GM23338 (cell line): ENCODE measurements around the gene FLNA. TPM values are rescaled to one million over a fixed set of nuclear protein-coding genes. Genes with fewer than 3 reads are reported as not detected.

Experiments used
- ATAC-seq: fragments of 200-7000 bp; cut with Tn5 transposase; 3 replicates; pipeline ENCODE4 v1.9.1; 2020
- DNase-seq: peaks from one replicate; pipeline ENCODE4 v3.0.0-alpha.2; 2015; ENCODE audit warnings: low spot score
- H2AFZ ChIP-seq: fragments of 200-600 bp; sonication (generic); 2 replicates; pipeline ENCODE4 v1.8.0; 2016; ENCODE audit warnings: antibody characterized with exemption, mild to moderate bottlenecking, moderate library complexity
- H3F3A ChIP-seq: fragments of 200-600 bp; sonication (generic); replicated peaks from 2 replicates; pipeline ENCODE4 v1.8.0; 2017; ENCODE audit warnings: antibody characterized with exemption, mixed run types, low read depth
- H3K27ac ChIP-seq: fragments of 200-600 bp; sonication (generic); 2 replicates; pipeline ENCODE4 v1.6.1; 2016; ENCODE audit warnings: low read depth
- H3K27me3 ChIP-seq: fragments of 200-600 bp; sonication (generic); 2 replicates; pipeline ENCODE4 v1.8.0; 2016; ENCODE audit warnings: mild to moderate bottlenecking, mixed run types, moderate library complexity; ENCODE audit not compliant: insufficient read depth
- H3K36me3 ChIP-seq: fragments of 200-600 bp; sonication (generic); 2 replicates; pipeline ENCODE4 v1.8.0; 2016; ENCODE audit warnings: mild to moderate bottlenecking; ENCODE audit not compliant: insufficient read depth
- H3K4me1 ChIP-seq: fragments of 200-600 bp; sonication (generic); 2 replicates; pipeline ENCODE4 v1.8.0; 2016; ENCODE audit warnings: mild to moderate bottlenecking, moderate library complexity; ENCODE audit not compliant: insufficient read depth
- H3K4me2 ChIP-seq: fragments of 200-600 bp; sonication (generic); 2 replicates; pipeline ENCODE4 v1.7.1; 2017; ENCODE audit warnings: mixed run types
- H3K4me3 ChIP-seq: fragments of 200-600 bp; sonication (generic); 2 replicates; pipeline ENCODE4 v1.6.1; 2016; ENCODE audit warnings: mixed run types
- H3K79me2 ChIP-seq: fragments of 200-600 bp; sonication (generic); replicated peaks from 2 replicates; pipeline ENCODE4 v1.8.0; 2017; ENCODE audit warnings: mild to moderate bottlenecking; ENCODE audit not compliant: insufficient read depth
- H3K9me2 ChIP-seq: fragments of 200-600 bp; sonication (generic); 2 replicates; pipeline ENCODE4 v1.8.0; 2017; ENCODE audit not compliant: insufficient read depth
- H4K20me1 ChIP-seq: fragments of 200-600 bp; sonication (generic); replicated peaks from 2 replicates; pipeline ENCODE4 v1.8.0; 2017; ENCODE audit warnings: mild to moderate bottlenecking; ENCODE audit not compliant: insufficient read depth
- H3K27ac Mint-ChIP-seq: 2 replicates; pipeline ENCODE4 v1.8.0; 2020; ENCODE audit warnings: inconsistent platforms, mild to moderate bottlenecking, moderate library complexity, mixed read lengths
- H3K27me3 Mint-ChIP-seq: 3 replicates; pipeline ENCODE4 v1.8.0; 2022; ENCODE audit warnings: low read depth, mild to moderate bottlenecking, moderate library complexity, mixed read lengths, inconsistent platforms; ENCODE audit not compliant: insufficient read depth, poor library complexity
- H3K36me3 Mint-ChIP-seq: 3 replicates; pipeline ENCODE4 v1.8.0; 2021; ENCODE audit warnings: low read depth, mild to moderate bottlenecking, inconsistent platforms, moderate library complexity, mixed read lengths
- H3K4me1 Mint-ChIP-seq: 3 replicates; pipeline ENCODE4 v1.8.0; 2020; ENCODE audit warnings: mild to moderate bottlenecking, inconsistent platforms, mixed read lengths
- H3K4me3 Mint-ChIP-seq: 3 replicates; pipeline ENCODE4 v1.8.0; 2021; ENCODE audit warnings: moderate library complexity, mild to moderate bottlenecking, inconsistent platforms, mixed read lengths
- H3K9me3 Mint-ChIP-seq: 3 replicates; pipeline ENCODE4 v1.8.0; 2020; ENCODE audit warnings: moderate library complexity, mild to moderate bottlenecking, inconsistent platforms, mixed read lengths
- CREB1 ChIP-seq: fragments of 250-450 bp; sonication (Bioruptor Pico); IDR thresholded peaks from 2 replicates; pipeline ENCODE4 v1.5.0; 2020; ENCODE audit warnings: low read depth, mild to moderate bottlenecking, moderate library complexity
- EZH2 ChIP-seq: fragments of 200-600 bp; sonication (generic); IDR thresholded peaks from one replicate; pipeline ENCODE4 v1.8.0; 2017; ENCODE audit warnings: antibody characterized with exemption, mild to moderate bottlenecking, low read depth; ENCODE audit not compliant: unreplicated experiment
- EZH2phosphoT487 ChIP-seq: fragments of 200-600 bp; sonication (generic); IDR thresholded peaks from one replicate; pipeline ENCODE4 v1.8.1; 2018; ENCODE audit warnings: antibody characterized with exemption; ENCODE audit not compliant: unreplicated experiment
- JUNB ChIP-seq: IDR thresholded peaks from one replicate; pipeline ENCODE4 v1.6.1; 2016; ENCODE audit warnings: antibody characterized with exemption; ENCODE audit not compliant: unreplicated experiment
- NANOG ChIP-seq: IDR thresholded peaks from 2 replicates; pipeline ENCODE4 v1.6.1; 2016; ENCODE audit warnings: antibody characterized with exemption, borderline replicate concordance
- ZNF114 ChIP-seq: fragments of 250-450 bp; sonication (Bioruptor Pico); IDR thresholded peaks from 2 replicates; pipeline ENCODE4 v1.5.0; 2020; ENCODE audit warnings: mild to moderate bottlenecking, moderate library complexity
- polyA plus RNA-seq: library from polyadenylated mRNA; unstranded; fragments of >200 nt; fragmentation: Nextera tagmentation; extraction: Ambion mirVana; gene quantifications from 2 replicates; pipeline ENCODE4 v1.2.1, GENCODE V29; 2016
- total RNA-seq: library from RNA; depleted of rRNA; stranded (reverse); fragments of >200 nt; shearing (Covaris generic); gene quantifications from 2 replicates; pipeline ENCODE4 v1.2.3, GENCODE V29; 2014
- TF ChIP-seq, protein P1 (sequence below): IDR thresholded peaks from 2 replicates; pipeline ENCODE4 v1.6.1; 2016; ENCODE audit warnings: antibody characterized with exemption
- TF ChIP-seq, protein P2 (sequence below): IDR thresholded peaks from one replicate; pipeline ENCODE4 v1.6.1; 2018; ENCODE audit warnings: antibody characterized with exemption; ENCODE audit not compliant: unreplicated experiment
- TF ChIP-seq, protein P3 (sequence below), 2 experiments: fragments of 200-600 bp in 1 of 2; sonication (generic) in 1 of 2; conservative IDR thresholded peaks; 2 replicates each; pipeline versions ENCODE4 v1.5.1 to v1.6.1; 2016 to 2017; ENCODE audit warnings: antibody characterized with exemption in 2 of 2, low read depth in 2 of 2, mild to moderate bottlenecking in 2 of 2, moderate library complexity in 1 of 2

The FLNA gene
- total and polyA plus RNA-seq, 2 experiments from 2014 or later, result 579 to 1,445 TPM

DNA sequence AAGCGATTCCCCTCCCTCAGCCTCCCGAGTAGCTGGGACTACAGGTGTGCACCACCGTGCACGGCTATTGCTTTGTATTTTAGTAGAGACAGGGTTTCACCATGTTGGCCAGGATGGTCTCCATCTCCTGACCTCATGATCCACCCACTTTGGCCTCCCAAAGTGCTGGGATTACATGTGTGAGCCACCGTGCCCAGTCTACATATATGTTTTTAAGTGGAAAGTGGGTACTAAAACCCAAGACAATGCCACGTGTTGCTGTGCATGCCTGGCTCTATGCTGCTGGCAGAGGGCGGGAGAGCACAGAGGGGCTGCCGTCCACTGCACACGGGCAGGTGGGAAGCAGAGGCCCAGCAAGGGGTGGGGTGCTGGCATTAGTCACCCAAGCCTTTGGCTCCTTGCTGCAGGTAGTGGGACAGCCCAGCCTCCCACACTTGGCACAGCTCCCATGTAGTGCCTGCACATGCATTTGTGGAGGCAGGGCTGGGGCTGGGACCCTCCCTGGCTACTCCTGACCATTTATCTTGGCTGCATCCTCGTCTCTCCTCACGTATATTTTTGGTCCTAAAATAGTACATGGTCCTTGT is 8.1 kb upstream of the FLNA start:
- Mint-ChIP-seq H3K9me3 (no peaks in the 10 kb centered on the region), H3K27ac (no peak overlapping the region), H3K4me3 (no peak overlapping the region), H3K27me3 (peaks cover 9% of the 10 kb centered on the region), H3K36me3 (peaks cover 20% of the 10 kb centered on the region), H3K4me1 (peaks cover 18% of the 10 kb centered on the region)
- H3K27ac ChIP-seq, result no peak overlapping the region
- no peak overlapping the region for H3K4me2 ChIP-seq
- TF ChIP-seq ZNF114, result no peak
- TF ChIP-seq, protein P1, sequence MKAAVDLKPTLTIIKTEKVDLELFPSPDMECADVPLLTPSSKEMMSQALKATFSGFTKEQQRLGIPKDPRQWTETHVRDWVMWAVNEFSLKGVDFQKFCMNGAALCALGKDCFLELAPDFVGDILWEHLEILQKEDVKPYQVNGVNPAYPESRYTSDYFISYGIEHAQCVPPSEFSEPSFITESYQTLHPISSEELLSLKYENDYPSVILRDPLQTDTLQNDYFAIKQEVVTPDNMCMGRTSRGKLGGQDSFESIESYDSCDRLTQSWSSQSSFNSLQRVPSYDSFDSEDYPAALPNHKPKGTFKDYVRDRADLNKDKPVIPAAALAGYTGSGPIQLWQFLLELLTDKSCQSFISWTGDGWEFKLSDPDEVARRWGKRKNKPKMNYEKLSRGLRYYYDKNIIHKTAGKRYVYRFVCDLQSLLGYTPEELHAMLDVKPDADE, result no peak
- no peak for TF ChIP-seq JUNB
- TF ChIP-seq, protein P2, sequence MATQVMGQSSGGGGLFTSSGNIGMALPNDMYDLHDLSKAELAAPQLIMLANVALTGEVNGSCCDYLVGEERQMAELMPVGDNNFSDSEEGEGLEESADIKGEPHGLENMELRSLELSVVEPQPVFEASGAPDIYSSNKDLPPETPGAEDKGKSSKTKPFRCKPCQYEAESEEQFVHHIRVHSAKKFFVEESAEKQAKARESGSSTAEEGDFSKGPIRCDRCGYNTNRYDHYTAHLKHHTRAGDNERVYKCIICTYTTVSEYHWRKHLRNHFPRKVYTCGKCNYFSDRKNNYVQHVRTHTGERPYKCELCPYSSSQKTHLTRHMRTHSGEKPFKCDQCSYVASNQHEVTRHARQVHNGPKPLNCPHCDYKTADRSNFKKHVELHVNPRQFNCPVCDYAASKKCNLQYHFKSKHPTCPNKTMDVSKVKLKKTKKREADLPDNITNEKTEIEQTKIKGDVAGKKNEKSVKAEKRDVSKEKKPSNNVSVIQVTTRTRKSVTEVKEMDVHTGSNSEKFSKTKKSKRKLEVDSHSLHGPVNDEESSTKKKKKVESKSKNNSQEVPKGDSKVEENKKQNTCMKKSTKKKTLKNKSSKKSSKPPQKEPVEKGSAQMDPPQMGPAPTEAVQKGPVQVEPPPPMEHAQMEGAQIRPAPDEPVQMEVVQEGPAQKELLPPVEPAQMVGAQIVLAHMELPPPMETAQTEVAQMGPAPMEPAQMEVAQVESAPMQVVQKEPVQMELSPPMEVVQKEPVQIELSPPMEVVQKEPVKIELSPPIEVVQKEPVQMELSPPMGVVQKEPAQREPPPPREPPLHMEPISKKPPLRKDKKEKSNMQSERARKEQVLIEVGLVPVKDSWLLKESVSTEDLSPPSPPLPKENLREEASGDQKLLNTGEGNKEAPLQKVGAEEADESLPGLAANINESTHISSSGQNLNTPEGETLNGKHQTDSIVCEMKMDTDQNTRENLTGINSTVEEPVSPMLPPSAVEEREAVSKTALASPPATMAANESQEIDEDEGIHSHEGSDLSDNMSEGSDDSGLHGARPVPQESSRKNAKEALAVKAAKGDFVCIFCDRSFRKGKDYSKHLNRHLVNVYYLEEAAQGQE, result no peak
- TF ChIP-seq EZH2phosphoT487, result no peak
- TF ChIP-seq, protein P3, sequence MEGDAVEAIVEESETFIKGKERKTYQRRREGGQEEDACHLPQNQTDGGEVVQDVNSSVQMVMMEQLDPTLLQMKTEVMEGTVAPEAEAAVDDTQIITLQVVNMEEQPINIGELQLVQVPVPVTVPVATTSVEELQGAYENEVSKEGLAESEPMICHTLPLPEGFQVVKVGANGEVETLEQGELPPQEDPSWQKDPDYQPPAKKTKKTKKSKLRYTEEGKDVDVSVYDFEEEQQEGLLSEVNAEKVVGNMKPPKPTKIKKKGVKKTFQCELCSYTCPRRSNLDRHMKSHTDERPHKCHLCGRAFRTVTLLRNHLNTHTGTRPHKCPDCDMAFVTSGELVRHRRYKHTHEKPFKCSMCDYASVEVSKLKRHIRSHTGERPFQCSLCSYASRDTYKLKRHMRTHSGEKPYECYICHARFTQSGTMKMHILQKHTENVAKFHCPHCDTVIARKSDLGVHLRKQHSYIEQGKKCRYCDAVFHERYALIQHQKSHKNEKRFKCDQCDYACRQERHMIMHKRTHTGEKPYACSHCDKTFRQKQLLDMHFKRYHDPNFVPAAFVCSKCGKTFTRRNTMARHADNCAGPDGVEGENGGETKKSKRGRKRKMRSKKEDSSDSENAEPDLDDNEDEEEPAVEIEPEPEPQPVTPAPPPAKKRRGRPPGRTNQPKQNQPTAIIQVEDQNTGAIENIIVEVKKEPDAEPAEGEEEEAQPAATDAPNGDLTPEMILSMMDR (conservative IDR thresholded peaks at IDR 0.05; ENCODE audit: low read depth in 2 of 2), result no peak
- no peak for TF ChIP-seq EZH2
- TF ChIP-seq CREB1 (CRISPR knock-in tag), result no peak
- H3K79me2 ChIP-seq, result peaks cover 11% of the 10 kb centered on the region
- no peak overlapping the region for H3K4me3 ChIP-seq
- ATAC-seq (no peak), DNase-seq (no peak)
- H3K36me3 ChIP-seq, result no peaks in the 10 kb centered on the region
- 0 out of 2 replicates have a peak, but pooled peaks cover 4% of the 10 kb centered on the region for H3K4me1 ChIP-seq
- H3K9me2 ChIP-seq, result no peaks in the 10 kb centered on the region
- H2AFZ ChIP-seq, result no peak overlapping the region
- H3K27me3 ChIP-seq, result no peaks in the 10 kb centered on the region
- no peaks in the 10 kb centered on the region for H3F3A ChIP-seq
- H4K20me1 ChIP-seq, result no peaks in the 10 kb centered on the region

DNA sequence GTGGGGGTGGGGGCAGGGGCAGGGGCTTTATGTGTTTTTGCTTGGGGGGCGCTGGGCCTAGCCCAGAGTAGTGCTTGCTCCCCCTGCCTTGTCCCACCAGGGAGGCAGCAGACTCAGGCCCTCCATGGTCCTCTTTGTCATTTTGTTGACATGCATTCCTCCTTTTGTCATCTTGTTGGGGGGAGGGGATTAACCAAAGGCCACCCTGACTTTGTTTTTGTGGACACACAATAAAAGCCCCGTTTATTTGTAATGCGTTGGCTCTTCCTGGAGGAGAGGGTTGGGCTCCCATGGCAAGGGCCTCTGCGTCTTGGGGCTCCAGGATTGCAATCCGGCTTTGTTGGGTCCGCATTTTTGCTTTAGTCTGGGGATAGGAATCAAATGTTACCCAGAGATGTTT is 6.8 kb upstream of the FLNA start:
- no peaks in the 10 kb centered on the region for H3K9me2 ChIP-seq
- H3K27ac Mint-ChIP-seq, result peak overlapping the region; percentile 80; the same call in 1 of the 2 replicates
- H3F3A ChIP-seq, result no peaks in the 10 kb centered on the region
- peak overlapping the region; percentile 14; the same call in 1 of the 3 replicates for H3K4me3 Mint-ChIP-seq
- H3K4me2 ChIP-seq, result peak overlapping the region; percentile 62
- ATAC-seq (peak; percentile 5), DNase-seq (peak; percentile 79)
- peak overlapping the region; percentile 97 for H3K27ac ChIP-seq
- no peaks in the 10 kb centered on the region for H3K36me3 ChIP-seq
- H3K27me3 ChIP-seq, result no peaks in the 10 kb centered on the region
- peaks cover 4% of the 10 kb centered on the region; the same call in 1 of the 2 replicates for H3K4me1 ChIP-seq
- no peaks in the 10 kb centered on the region for H3K9me3 Mint-ChIP-seq
- H3K4me1 Mint-ChIP-seq, result peaks cover 18% of the 10 kb centered on the region
- H4K20me1 ChIP-seq, result no peaks in the 10 kb centered on the region
- no peak overlapping the region for H2AFZ ChIP-seq
- peaks cover 12% of the 10 kb centered on the region for H3K27me3 Mint-ChIP-seq
- H3K36me3 Mint-ChIP-seq, result peaks cover 20% of the 10 kb centered on the region
- peaks cover 11% of the 10 kb centered on the region for H3K79me2 ChIP-seq
- H3K4me3 ChIP-seq, result peak overlapping the region; percentile 34; the same call in 1 of the 2 replicates
- no peak for TF ChIP-seq NANOG
- TF ChIP-seq ZNF114, result no peak
- TF ChIP-seq, protein P3 (conservative IDR thresholded peaks at IDR 0.05; ENCODE audit: low read depth in 2 of 2), result no peak
